ENCODE measurements around the gene FRAS1.
A peak's percentile ranks its signal among the peaks of the same experiment; 100 is the strongest.

FRAS1 gene

GRCh38 chr4:78038704-78039103 is 18.4 kb upstream of the FRAS1 start:
- no peak for DNase-seq (ENCODE audit: extremely low spot score)
- POLR2A ChIA-PET = no interaction called here
- TF ChIP-seq ELF4 (IDR thresholded peaks at IDR 0.05) (no peak), CTBP1 (IDR thresholded peaks at IDR 0.05; ENCODE audit: borderline replicate concordance) (no peak), SP1 (IDR thresholded peaks at IDR 0.05) (no peak), TARDBP (IDR thresholded peaks at IDR 0.05) (no peak), ZNF384 (IDR thresholded peaks at IDR 0.05) (no peak), L3MBTL2 (conservative IDR thresholded peaks at IDR 0.05) (no peak), SUZ12 (IDR thresholded peaks at IDR 0.05) (no peak), FOXA1 (IDR thresholded peaks at IDR 0.05) (no peak), ARNT (IDR thresholded peaks at IDR 0.05) (no peak)
- TF ChIP-seq, protein P1, sequence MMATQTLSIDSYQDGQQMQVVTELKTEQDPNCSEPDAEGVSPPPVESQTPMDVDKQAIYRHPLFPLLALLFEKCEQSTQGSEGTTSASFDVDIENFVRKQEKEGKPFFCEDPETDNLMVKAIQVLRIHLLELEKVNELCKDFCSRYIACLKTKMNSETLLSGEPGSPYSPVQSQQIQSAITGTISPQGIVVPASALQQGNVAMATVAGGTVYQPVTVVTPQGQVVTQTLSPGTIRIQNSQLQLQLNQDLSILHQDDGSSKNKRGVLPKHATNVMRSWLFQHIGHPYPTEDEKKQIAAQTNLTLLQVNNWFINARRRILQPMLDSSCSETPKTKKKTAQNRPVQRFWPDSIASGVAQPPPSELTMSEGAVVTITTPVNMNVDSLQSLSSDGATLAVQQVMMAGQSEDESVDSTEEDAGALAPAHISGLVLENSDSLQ (IDR thresholded peaks at IDR 0.05) = no peak
- CTCF ChIA-PET = no interaction called here

DNA sequence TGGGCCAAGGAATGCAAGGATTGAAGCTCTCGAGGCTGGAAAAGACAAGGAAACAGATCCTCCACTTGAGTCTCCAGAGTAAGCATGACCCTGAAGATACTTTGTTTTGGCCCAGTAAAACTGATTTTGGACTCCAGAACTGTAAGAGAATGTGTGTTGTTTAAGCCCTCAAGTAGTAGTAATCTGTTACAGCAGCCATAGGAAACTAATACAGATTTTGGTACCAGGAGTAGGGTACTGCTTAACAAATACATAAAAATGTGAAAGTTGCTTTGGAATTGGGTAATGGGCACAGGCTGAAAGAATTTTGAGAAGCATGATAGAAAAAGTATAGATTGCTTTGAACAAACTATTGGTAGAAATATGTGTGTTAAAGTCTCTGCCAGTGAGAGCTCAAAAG is 17.4 kb upstream of the FRAS1 start:
- POLR2A ChIA-PET = no interaction called here
- CTCF ChIA-PET = no interaction called here
- DNase-seq (ENCODE audit: extremely low spot score) = no peak
- TF ChIP-seq TARDBP (IDR thresholded peaks at IDR 0.05) (no peak), FOXA1 (IDR thresholded peaks at IDR 0.05) (no peak), SP1 (IDR thresholded peaks at IDR 0.05) (no peak), ZNF384 (IDR thresholded peaks at IDR 0.05) (no peak), L3MBTL2 (conservative IDR thresholded peaks at IDR 0.05) (no peak), BHLHE40 (IDR thresholded peaks at IDR 0.05; ENCODE audit: borderline replicate concordance) (no peak), HDGF (IDR thresholded peaks at IDR 0.05; ENCODE audit: borderline replicate concordance) (no peak), FOXM1 (IDR thresholded peaks at IDR 0.05; ENCODE audit: borderline replicate concordance) (no peak), ARNT (IDR thresholded peaks at IDR 0.05) (no peak), LEF1 (IDR thresholded peaks at IDR 0.05; ENCODE audit: borderline replicate concordance) (no peak), SUZ12 (IDR thresholded peaks at IDR 0.05) (no peak), NFRKB (IDR thresholded peaks at IDR 0.05) (no peak), FOXK2 (IDR thresholded peaks at IDR 0.05) (no peak)
- TF ChIP-seq, protein P1 (IDR thresholded peaks at IDR 0.05) = no peak

- CTCF ChIA-PET = no interaction called here
- DNase-seq (ENCODE audit: extremely low spot score) = no peak
- TF ChIP-seq ZNF384 (IDR thresholded peaks at IDR 0.05) (no peak), SP1 (IDR thresholded peaks at IDR 0.05) (no peak), NFRKB (IDR thresholded peaks at IDR 0.05) (no peak)
- POLR2A ChIA-PET = no interaction called here
Observed at GRCh38 chr4:78040431-78040830, 16.7 kb upstream of the FRAS1 start.

GRCh38 chr4:78047366-78047765 is 9.8 kb upstream of the FRAS1 start:
- DNase-seq (ENCODE audit: extremely low spot score) = no peak
- TF ChIP-seq NFRKB (IDR thresholded peaks at IDR 0.05) (no peak), LEF1 (IDR thresholded peaks at IDR 0.05; ENCODE audit: borderline replicate concordance) (no peak), FOXA1 (IDR thresholded peaks at IDR 0.05) (no peak), ARNT (IDR thresholded peaks at IDR 0.05) (no peak), ZNF384 (IDR thresholded peaks at IDR 0.05) (no peak), BHLHE40 (IDR thresholded peaks at IDR 0.05; ENCODE audit: borderline replicate concordance) (no peak), CTBP1 (IDR thresholded peaks at IDR 0.05; ENCODE audit: borderline replicate concordance) (no peak), FOXM1 (IDR thresholded peaks at IDR 0.05; ENCODE audit: borderline replicate concordance) (no peak), FOXK2 (IDR thresholded peaks at IDR 0.05) (no peak), TARDBP (IDR thresholded peaks at IDR 0.05) (no peak), HDGF (IDR thresholded peaks at IDR 0.05; ENCODE audit: borderline replicate concordance) (no peak), SUZ12 (IDR thresholded peaks at IDR 0.05) (no peak), SP1 (IDR thresholded peaks at IDR 0.05) (no peak)
- TF ChIP-seq, protein P1 (IDR thresholded peaks at IDR 0.05) = no peak
- ChIA-PET POLR2A (interaction anchor here (1.6 kb wide), 1 partner anchor 9 kb away, joined by 7 read pairs; the partner anchor contains the start of gene FRAS1), CTCF (no interaction called here)

DNA sequence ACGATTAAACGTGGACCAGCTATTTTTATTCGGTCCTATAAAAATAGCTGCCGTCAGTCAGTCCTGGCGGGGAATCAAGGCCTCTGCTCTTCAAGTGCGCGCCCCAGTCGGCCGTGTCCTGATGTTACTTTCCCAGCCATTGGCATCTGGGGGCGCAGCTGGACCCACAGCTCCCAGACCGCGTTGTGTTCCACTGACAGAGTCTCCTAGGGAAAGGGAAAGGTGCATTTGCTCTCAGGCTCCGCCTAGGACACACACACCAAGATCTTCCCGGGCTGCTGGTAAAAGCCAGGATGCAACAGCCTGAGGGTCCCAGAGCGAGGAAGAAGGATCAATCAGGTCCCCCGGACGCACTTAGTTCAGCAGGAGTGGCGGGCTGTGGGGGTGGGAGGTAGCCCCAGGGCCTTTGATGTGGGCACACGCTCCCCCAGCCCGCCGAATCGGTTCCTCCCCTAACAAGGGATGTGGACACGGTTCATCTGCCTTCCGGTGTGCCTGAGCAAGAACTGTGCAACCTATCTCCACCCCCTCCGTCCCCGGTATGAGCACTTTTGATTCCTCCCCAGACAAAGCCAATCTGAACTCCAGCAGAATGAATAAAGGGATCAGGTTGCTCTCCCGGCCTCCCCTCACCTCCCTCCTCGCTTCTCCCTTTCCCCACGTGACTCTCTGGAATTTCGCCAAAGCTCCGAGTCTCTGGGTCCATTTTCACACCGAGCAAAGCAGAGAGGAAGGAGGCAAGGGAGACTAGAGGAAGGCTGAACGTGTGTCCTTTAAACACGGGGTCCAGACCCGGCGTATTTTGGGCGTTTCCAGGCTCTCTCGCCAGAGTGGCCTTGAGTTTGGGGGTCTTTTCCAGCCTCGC is 626 bp upstream of the FRAS1 start:
- no peak for TF ChIP-seq FOXM1 (IDR thresholded peaks at IDR 0.05; ENCODE audit: borderline replicate concordance)
- TF ChIP-seq CTBP1 (IDR thresholded peaks at IDR 0.05; ENCODE audit: borderline replicate concordance) = no peak
- TF ChIP-seq NFRKB (IDR thresholded peaks at IDR 0.05) = no peak
- TF ChIP-seq HDGF (IDR thresholded peaks at IDR 0.05; ENCODE audit: borderline replicate concordance) = no peak
- TF ChIP-seq BHLHE40 (IDR thresholded peaks at IDR 0.05; ENCODE audit: borderline replicate concordance) = no peak
- no peak for TF ChIP-seq TARDBP (IDR thresholded peaks at IDR 0.05)
- no peak for TF ChIP-seq FOXA1 (IDR thresholded peaks at IDR 0.05)
- peak; percentile 57 for TF ChIP-seq L3MBTL2 (conservative IDR thresholded peaks at IDR 0.05)
- ChIA-PET CTCF (no interaction called here), POLR2A (interaction anchor here (0.5 to 1.7 kb wide), 11 partner anchors 8 to 298 kb away, joined by 3 to 8 read pairs (median 3); partner anchors contain the start of gene MRPL1)
- peak; percentile 77 for DNase-seq (ENCODE audit: extremely low spot score)

Measured in HEK293T (cell line).